AG04449 (cell line): ENCODE data around the gene MB21D2.
A peak's percentile ranks its signal among the peaks of the same experiment; 100 is the strongest.

ENCODE experiments used
- CTCF ChIA-PET: fragments of 350-600 bp; formaldehyde crosslinking; extraction: SDS; loops from one replicate; lab custom pipeline; 2021; ENCODE audit warnings: antibody characterized with exemption; lab: Yijun Ruan, JAX
- POLR2A ChIA-PET: fragments of 400-600, 350-600 bp; formaldehyde crosslinking; extraction: SDS; loops from one replicate; lab custom pipeline; 2020; ENCODE audit warnings: antibody characterized with exemption, inconsistent platforms; lab: Yijun Ruan, JAX
- DNase-seq: peaks from one replicate; pipeline ENCODE4 v3.0.0-alpha.2; 2010; ENCODE audit warnings: low read depth, low spot score
- H3K4me3 ChIP-seq: 2 replicates; pipeline ENCODE4 v1.5.1; 2011; ENCODE audit warnings: low read depth, mild to moderate bottlenecking, control low read depth, low read length
- CTCF ChIP-seq: IDR thresholded peaks from one replicate; pipeline ENCODE4 v1.5.1; 2011; ENCODE audit warnings: mild to moderate bottlenecking, moderate library complexity, low read length, control low read depth, inconsistent platforms; ENCODE audit not compliant: insufficient read depth; ENCODE audit errors: missing control alignments

MB21D2 gene

GRCh38 chr3:192831801-192832347, 85.8 kb downstream of the MB21D2 start:
- H3K4me3 ChIP-seq, result no peak overlapping the region
- TF ChIP-seq CTCF, result no peak
- DNase-seq, result no peak
- ChIA-PET POLR2A (no interaction called here), CTCF (interaction anchor here (1.3 to 1.9 kb wide), 3 partner anchors 19 to 84 kb away, joined by 3 to 6 read pairs (median 5); no protein-coding TSS in a partner anchor)

GRCh38 chr3:192831111-192831644, 86.5 kb downstream of the MB21D2 start:
- CTCF ChIA-PET, result interaction anchor here (1.7 kb wide), 1 partner anchor 84 kb away, joined by 5 read pairs; no protein-coding TSS in a partner anchor
- POLR2A ChIA-PET, result no interaction called here
- H3K4me3 ChIP-seq, result peak overlapping the region; percentile 23; the same call in 1 of the 2 replicates
- peak; percentile 91 for DNase-seq
- TF ChIP-seq CTCF, result no peak

DNA sequence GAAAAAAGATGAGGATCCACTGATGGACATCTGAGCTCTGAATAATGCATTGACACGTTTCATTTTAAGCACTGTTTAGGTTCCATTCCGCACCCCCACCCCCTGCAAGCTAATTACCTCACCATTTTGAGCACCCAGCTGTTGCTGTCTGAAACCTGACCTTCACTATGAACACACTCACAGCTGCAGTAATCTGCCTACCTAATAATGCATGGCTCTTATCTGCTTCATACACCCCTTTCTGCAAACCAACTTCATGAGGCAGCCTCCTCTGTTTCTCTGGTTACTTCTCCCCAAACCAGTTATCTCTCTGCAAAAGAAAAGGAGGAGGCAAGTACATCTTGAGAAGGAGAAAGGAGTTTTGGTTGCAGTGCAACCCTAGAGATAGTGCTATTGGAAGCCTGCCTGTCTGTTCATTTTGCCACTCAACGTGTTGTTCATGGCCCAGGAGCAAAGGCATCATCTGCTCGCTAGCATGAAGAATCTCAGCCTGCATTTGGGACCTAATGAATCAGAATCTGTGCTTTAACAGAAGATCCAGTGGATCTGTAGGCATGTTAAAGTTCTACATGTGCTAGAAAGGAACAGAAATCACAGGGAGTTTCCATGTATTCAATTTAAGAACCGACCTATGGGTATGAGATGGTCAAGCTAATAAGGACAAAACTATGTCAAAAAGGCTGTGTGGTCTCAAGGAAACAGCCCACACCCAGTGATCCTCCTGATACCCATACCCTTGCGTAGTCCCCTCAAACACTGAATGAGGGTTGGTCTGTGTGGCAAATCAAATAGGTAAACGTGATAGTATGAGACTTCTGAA, 87.2 kb downstream of the MB21D2 start:
- ChIA-PET CTCF (interaction anchor here (1.7 kb wide), 1 partner anchor 85 kb away, joined by 5 read pairs; no protein-coding TSS in a partner anchor), POLR2A (no interaction called here)
- no peak for DNase-seq
- no peak for TF ChIP-seq CTCF
- peak overlapping the region; percentile 23; the same call in 1 of the 2 replicates for H3K4me3 ChIP-seq

GRCh38 chr3:192827863-192828594, 89.6 kb downstream of the MB21D2 start:
- no peak overlapping the region for H3K4me3 ChIP-seq
- TF ChIP-seq CTCF, result no peak
- CTCF ChIA-PET, result interaction anchor here (1.3 to 29.0 kb wide), 2 partner anchors 11 to 213 kb away, joined by 9 to 678 read pairs; no protein-coding TSS in a partner anchor
- DNase-seq, result no peak
- POLR2A ChIA-PET, result no interaction called here

GRCh38 chr3:192827208-192827607, 90.4 kb downstream of the MB21D2 start:
- ChIA-PET CTCF (interaction anchor here (0.8 to 29.0 kb wide), 3 partner anchors 9 to 214 kb away, joined by 3 to 678 read pairs (median 9); no protein-coding TSS in a partner anchor), POLR2A (no interaction called here)
- no peak for DNase-seq
- H3K4me3 ChIP-seq, result no peak overlapping the region
- TF ChIP-seq CTCF, result no peak
